DMS153 (cell line): ENCODE results near the gene MOV10L1.

ENCODE experiments used
- DNase-seq: peaks from one replicate; lab custom pipeline; 2025; lab: John Stamatoyannopoulos, UW

MOV10L1 gene

GRCh38 chr22:50089682-50090411 lies at the start of gene MOV10L1:
Gene MOV10L1, plus strand, starts transcription at chr22:50090006. Its CDS starts 83 bp downstream, at chr22:50090089.
- no peak for DNase-seq

GRCh38 chr22:50040717-50041116 lies 49.1 kb upstream of the MOV10L1 start:
- no peak for DNase-seq

GRCh38 chr22:50041361-50042065 lies 48.3 kb upstream of the MOV10L1 start:
- DNase-seq, result no peak

GRCh38 chr22:50044485-50045118 lies 45.2 kb upstream of the MOV10L1 start:
- DNase-seq, result peak; percentile 4

GRCh38 chr22:50045211-50046018 lies 44.4 kb upstream of the MOV10L1 start:
- no peak for DNase-seq

- no peak for DNase-seq
Observed at GRCh38 chr22:50046019-50046415, 43.8 kb upstream of the MOV10L1 start.

- no peak for DNase-seq
Observed at GRCh38 chr22:50046481-50047245, 43.1 kb upstream of the MOV10L1 start.

- no peak for DNase-seq
Observed at GRCh38 chr22:50047346-50047745, 42.5 kb upstream of the MOV10L1 start.

- DNase-seq, result no peak
Observed at GRCh38 chr22:50048061-50048765, 41.6 kb upstream of the MOV10L1 start.

- no peak for DNase-seq
Observed at GRCh38 chr22:50048836-50049235, 41.0 kb upstream of the MOV10L1 start.

- no peak for DNase-seq
Observed at GRCh38 chr22:50049299-50050195, 40.3 kb upstream of the MOV10L1 start.

GRCh38 chr22:50051930-50052329 lies 37.9 kb upstream of the MOV10L1 start:
- DNase-seq, result no peak

GRCh38 chr22:50053861-50054260 lies 35.9 kb upstream of the MOV10L1 start:
- DNase-seq, result no peak

- no peak for DNase-seq
Observed at GRCh38 chr22:50056214-50056972, 33.4 kb upstream of the MOV10L1 start.

- no peak for DNase-seq
Observed at GRCh38 chr22:50057278-50058060, 32.3 kb upstream of the MOV10L1 start.

- DNase-seq, result no peak
Observed at GRCh38 chr22:50058061-50058905, 31.5 kb upstream of the MOV10L1 start, which contains the start of gene TTLL8. Gene TTLL8, minus strand, starts transcription at chr22:50058298.
